ENCODE measurements around the gene PLEKHM3. TPM values are rescaled to one million over a fixed set of nuclear protein-coding genes. Genes with fewer than 3 reads are reported as not detected.
A peak's percentile ranks its signal among the peaks of the same experiment; 100 is the strongest.
"Not testable (repeated sequence)": the region's sequence is repeated elsewhere in the genome, so short reads cannot be mapped to it uniquely, and the experiment has no call there.

PLEKHM3 gene
- total RNA-seq, 1 donor from 2014 or later: 10.4 TPM

DNA sequence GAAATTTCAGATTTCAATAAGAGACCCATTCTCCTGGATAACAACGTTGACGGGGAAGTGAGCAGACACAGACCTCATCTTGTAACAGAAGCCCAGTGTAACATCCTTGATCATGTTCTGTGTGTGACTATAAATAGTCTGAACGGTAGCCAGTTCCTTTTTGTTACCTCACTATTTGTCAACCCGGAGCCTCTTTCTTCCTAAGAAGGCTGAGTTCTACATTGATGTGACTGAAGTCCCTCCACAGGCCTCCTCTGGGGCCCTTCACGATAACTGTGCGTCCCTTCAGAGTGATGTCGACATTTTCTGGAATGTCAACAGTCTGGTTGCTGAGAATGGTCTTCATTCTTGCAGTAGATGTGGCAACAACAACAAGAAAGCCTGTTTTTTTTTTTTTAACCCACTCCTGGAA is 6.3 kb upstream of the PLEKHM3 start:
- Mint-ChIP-seq H3K27me3 (ENCODE audit: unreplicated experiment) (no peaks in the 10 kb centered on the region), H3K9me3 (ENCODE audit: unreplicated experiment) (no peaks in the 10 kb centered on the region), H3K27ac (ENCODE audit: unreplicated experiment) (no peak overlapping the region), H3K4me3 (ENCODE audit: unreplicated experiment) (no peak overlapping the region), H3K36me3 (ENCODE audit: low read depth, unreplicated experiment) (no peaks in the 10 kb centered on the region), H3K4me1 (ENCODE audit: unreplicated experiment) (no peaks in the 10 kb centered on the region)
- no peak for DNase-seq (ENCODE audit: low spot score)
- TF ChIP-seq CTCF (IDR thresholded peaks at IDR 0.05; ENCODE audit: unreplicated experiment): no peak

DNA sequence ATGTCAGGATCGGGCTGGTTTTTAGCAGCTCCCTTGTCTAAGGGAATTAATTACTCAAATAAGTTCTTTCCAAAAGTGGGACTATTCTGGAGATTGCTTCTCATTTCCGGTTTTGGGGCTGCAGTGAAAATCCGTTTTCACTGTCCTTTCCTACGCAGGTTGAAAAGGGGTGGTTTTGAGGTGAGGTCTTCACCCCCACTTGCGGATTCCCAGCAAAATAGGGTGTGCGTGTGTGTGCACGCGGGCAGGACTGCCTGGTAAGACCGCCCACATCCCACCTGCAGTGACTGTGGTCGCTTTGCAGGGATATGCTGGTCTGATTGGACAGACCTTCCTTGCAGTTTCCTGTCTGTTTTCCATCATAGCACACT is 472 bp upstream of the PLEKHM3 start:
- DNase-seq (ENCODE audit: low spot score): no peak
- Mint-ChIP-seq H3K4me1 (ENCODE audit: unreplicated experiment) (peaks cover 9% of the 10 kb centered on the region), H3K9me3 (ENCODE audit: unreplicated experiment) (no peaks in the 10 kb centered on the region)

GRCh38 chr2:208024091-208024490 is 1.2 kb downstream of the PLEKHM3 start:
- Mint-ChIP-seq H3K4me3 (ENCODE audit: unreplicated experiment) (no peak overlapping the region), H3K27me3 (ENCODE audit: unreplicated experiment) (peaks cover 2% of the 10 kb centered on the region), H3K9me3 (ENCODE audit: unreplicated experiment) (no peaks in the 10 kb centered on the region), H3K4me1 (ENCODE audit: unreplicated experiment) (peaks cover 9% of the 10 kb centered on the region), H3K36me3 (ENCODE audit: low read depth, unreplicated experiment) (no peaks in the 10 kb centered on the region), H3K27ac (ENCODE audit: unreplicated experiment) (no peak overlapping the region)
- no peak for DNase-seq (ENCODE audit: low spot score)
- no peak for TF ChIP-seq CTCF (IDR thresholded peaks at IDR 0.05; ENCODE audit: unreplicated experiment)

More for the DNA sequence above, 472 bp upstream of the PLEKHM3 start:
- Mint-ChIP-seq H3K27ac (ENCODE audit: unreplicated experiment) (peak overlapping the region; percentile 31), H3K4me3 (ENCODE audit: unreplicated experiment) (peak overlapping the region; percentile 99), H3K36me3 (ENCODE audit: low read depth, unreplicated experiment) (no peaks in the 10 kb centered on the region), H3K27me3 (ENCODE audit: unreplicated experiment) (peaks cover 2% of the 10 kb centered on the region)
- TF ChIP-seq CTCF (IDR thresholded peaks at IDR 0.05; ENCODE audit: unreplicated experiment): no peak

DNA sequence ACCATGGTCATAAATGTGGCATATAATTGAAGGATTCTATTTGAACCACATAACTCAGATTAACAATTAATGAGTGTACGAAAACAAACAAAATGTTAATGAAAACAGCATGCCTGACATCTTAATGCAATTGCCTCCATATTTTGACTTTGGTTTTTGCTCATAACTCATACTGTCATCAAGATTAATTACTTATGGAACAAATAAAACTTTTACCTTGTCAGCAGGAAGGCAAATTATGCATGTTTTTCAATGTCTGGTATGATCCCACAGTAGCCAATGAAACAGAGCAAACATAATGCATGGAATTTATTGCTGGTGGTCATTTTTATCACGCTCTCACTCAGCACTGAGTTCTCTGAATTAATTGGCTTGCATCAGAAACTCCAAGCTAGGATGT is 5.1 kb downstream of the PLEKHM3 start:
- Mint-ChIP-seq H3K4me3 (ENCODE audit: unreplicated experiment) (no peak overlapping the region), H3K9me3 (ENCODE audit: unreplicated experiment) (no peaks in the 10 kb centered on the region), H3K4me1 (ENCODE audit: unreplicated experiment) (peaks cover 5% of the 10 kb centered on the region), H3K36me3 (ENCODE audit: low read depth, unreplicated experiment) (peaks cover 5% of the 10 kb centered on the region), H3K27ac (ENCODE audit: unreplicated experiment) (no peak overlapping the region), H3K27me3 (ENCODE audit: unreplicated experiment) (no peaks in the 10 kb centered on the region)
- no peak for DNase-seq (ENCODE audit: low spot score)
- no peak for TF ChIP-seq CTCF (IDR thresholded peaks at IDR 0.05; ENCODE audit: unreplicated experiment)

DNA sequence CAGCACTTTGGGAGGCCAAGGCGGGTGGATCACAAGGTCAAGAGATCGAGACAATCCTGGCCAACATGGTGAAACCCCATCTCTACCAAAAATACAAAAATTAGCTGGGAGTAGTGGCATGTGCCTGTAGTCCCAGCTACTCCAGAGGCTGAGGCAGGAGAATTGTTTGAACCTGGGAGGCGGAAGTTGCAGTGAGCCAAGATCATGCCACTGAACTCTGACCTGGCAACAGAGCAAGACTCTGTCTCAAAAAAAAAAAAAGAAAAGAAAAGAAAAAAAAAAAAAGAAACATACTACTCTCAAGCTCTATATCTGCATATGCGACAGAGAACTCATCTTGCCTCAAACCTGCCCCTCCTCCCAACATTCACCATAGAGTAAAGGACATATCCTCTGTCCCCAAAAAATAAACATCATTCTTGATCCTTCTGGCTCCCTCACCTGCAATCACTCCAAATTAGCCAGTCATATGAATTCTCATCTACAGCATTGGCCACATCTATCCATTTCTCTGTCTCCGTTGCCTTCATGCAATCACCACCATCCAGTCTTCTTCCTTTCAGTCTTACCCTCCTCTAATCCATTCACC is 7.1 kb downstream of the PLEKHM3 start:
- H3K9me3 Mint-ChIP-seq (ENCODE audit: unreplicated experiment); H3K27ac Mint-ChIP-seq (ENCODE audit: unreplicated experiment); DNase-seq (ENCODE audit: low spot score); H3K36me3 Mint-ChIP-seq (ENCODE audit: low read depth, unreplicated experiment); H3K27me3 Mint-ChIP-seq (ENCODE audit: unreplicated experiment); H3K4me3 Mint-ChIP-seq (ENCODE audit: unreplicated experiment); H3K4me1 Mint-ChIP-seq (ENCODE audit: unreplicated experiment): not testable (repeated sequence)
